IMR-90 (cell line): Measurements from ENCODE around the gene ZNF521.

ENCODE experiments used
- BHLHE40 ChIP-seq: fragments of 150-350 bp; IDR thresholded peaks from 2 replicates; pipeline ENCODE4 v1.6.1; 2016; ENCODE audit warnings: mild to moderate bottlenecking, low read depth, low read length
- CEBPB ChIP-seq: IDR thresholded peaks from 2 replicates; pipeline ENCODE4 v1.6.1; 2012; ENCODE audit warnings: low read depth, low read length, improper control_type of control experiment
- CTCF ChIP-seq: conservative IDR thresholded peaks from 2 replicates; pipeline ENCODE4 v1.5.1; 2012; ENCODE audit warnings: mild to moderate bottlenecking, low read depth, low read length, improper control_type of control experiment
- FOS ChIP-seq: fragments of 150-350 bp; IDR thresholded peaks from 2 replicates; pipeline ENCODE4 v1.6.1; 2016; ENCODE audit warnings: low read depth, low read length
- MAFK ChIP-seq: IDR thresholded peaks from 2 replicates; pipeline ENCODE4 v1.6.1; 2012; ENCODE audit warnings: low read depth, low read length, improper control_type of control experiment
- MAZ ChIP-seq: IDR thresholded peaks from 2 replicates; pipeline ENCODE4 v1.6.1; 2012; ENCODE audit warnings: low read depth, mild to moderate bottlenecking, low read length, improper control_type of control experiment, moderate library complexity, borderline replicate concordance
- MXI1 ChIP-seq: IDR thresholded peaks from 2 replicates; pipeline ENCODE4 v1.6.1; 2012; ENCODE audit warnings: low read depth, mild to moderate bottlenecking, low read length, moderate library complexity, borderline replicate concordance
- NFE2L2 ChIP-seq: fragments of 150-350 bp; IDR thresholded peaks from 2 replicates; pipeline ENCODE4 v1.6.1; 2016; ENCODE audit warnings: low read depth, mild to moderate bottlenecking, low read length
- POLR2A ChIP-seq: IDR thresholded peaks from 2 replicates; pipeline ENCODE4 v1.6.1; 2012; ENCODE audit warnings: mild to moderate bottlenecking, low read depth, low read length
- RAD21 ChIP-seq: IDR thresholded peaks from 2 replicates; pipeline ENCODE4 v1.6.1; 2012; ENCODE audit warnings: low read length, improper control_type of control experiment
- RCOR1 ChIP-seq: IDR thresholded peaks from 2 replicates; pipeline ENCODE4 v1.6.1; 2012; ENCODE audit warnings: mild to moderate bottlenecking, low read length, improper control_type of control experiment; ENCODE audit not compliant: insufficient replicate concordance
- USF2 ChIP-seq: fragments of 150-350 bp; IDR thresholded peaks from 2 replicates; pipeline ENCODE4 v1.6.1; 2017; ENCODE audit warnings: mild to moderate bottlenecking, antibody characterized with exemption, low read length, low read depth
- TF ChIP-seq, protein P1 (sequence below): fragments of 150-350 bp; IDR thresholded peaks from 2 replicates; pipeline ENCODE4 v1.6.1; 2016; ENCODE audit warnings: low read depth, mild to moderate bottlenecking, low read length, moderate library complexity, borderline replicate concordance

- TF ChIP-seq CTCF (no peak), POLR2A (no peak), USF2 (no peak), RAD21 (no peak), CEBPB (no peak), MAFK (no peak), FOS (no peak), MAZ (no peak), RCOR1 (no peak), MXI1 (no peak), BHLHE40 (no peak), NFE2L2 (no peak)
- TF ChIP-seq, protein P1, sequence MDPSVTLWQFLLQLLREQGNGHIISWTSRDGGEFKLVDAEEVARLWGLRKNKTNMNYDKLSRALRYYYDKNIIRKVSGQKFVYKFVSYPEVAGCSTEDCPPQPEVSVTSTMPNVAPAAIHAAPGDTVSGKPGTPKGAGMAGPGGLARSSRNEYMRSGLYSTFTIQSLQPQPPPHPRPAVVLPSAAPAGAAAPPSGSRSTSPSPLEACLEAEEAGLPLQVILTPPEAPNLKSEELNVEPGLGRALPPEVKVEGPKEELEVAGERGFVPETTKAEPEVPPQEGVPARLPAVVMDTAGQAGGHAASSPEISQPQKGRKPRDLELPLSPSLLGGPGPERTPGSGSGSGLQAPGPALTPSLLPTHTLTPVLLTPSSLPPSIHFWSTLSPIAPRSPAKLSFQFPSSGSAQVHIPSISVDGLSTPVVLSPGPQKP = no peak
Observed at GRCh38 chr18:25061395-25061794, 290.6 kb downstream of the ZNF521 start.
